GM19452 (cell line): ENCODE data around the gene PIMREG.

Source experiments
- ATAC-seq: cut with Tn5 transposase; IDR thresholded peaks from one replicate; pipeline ENCODE4 v1.9.1; 2021; ENCODE audit not compliant: unreplicated experiment

The PIMREG gene, protein sequence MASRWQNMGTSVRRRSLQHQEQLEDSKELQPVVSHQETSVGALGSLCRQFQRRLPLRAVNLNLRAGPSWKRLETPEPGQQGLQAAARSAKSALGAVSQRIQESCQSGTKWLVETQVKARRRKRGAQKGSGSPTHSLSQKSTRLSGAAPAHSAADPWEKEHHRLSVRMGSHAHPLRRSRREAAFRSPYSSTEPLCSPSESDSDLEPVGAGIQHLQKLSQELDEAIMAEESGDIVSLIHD

DNA sequence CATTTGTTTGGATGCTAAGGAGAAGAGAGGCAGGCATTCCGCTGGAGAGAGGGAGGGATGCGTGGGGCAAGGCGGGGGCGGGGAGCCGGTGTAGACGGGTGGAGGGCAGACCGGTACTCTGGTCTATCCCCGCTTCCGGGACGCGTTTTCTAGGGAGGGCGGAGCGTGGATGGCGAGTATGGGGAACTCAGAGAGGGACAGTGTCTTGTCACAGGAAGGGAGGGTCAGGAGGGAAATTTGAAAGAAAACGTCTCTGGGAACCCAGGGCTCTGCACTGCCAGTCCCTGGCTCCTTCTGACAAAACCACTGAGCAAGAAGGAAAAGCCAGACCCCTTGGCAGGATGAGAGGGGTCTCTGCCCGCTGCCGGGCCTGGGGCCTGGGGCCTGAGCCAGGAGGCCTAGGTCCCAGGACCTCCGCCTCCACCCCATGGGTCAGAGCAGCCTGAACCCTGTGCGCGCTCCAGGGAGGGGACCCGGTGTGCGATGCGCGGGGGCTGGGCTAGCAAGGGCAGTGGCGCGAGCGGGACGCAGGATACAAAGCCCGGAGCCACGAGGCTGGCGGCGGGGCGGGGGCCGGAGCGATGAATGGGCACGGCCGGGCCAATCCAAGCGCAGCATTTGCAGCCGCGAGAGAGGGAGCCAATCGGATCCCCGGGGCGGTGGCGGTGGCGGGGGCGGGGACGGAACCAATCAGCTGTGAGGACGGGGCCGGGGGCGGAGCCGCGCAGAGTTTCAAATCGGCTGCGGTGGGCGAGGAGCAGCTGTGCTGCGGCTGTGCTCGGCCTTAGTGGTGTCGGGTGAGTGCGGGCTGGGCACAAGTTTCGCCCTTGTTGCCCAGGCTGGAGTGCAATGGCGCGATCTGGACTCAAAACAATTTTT, at the start of gene PIMREG:
PIMREG (plus strand) TSS at position 764 of the 879 bp plus-strand sequence. CDS start 656 bp downstream, outside the sequence.
- ATAC-seq = peak; percentile 84

DNA sequence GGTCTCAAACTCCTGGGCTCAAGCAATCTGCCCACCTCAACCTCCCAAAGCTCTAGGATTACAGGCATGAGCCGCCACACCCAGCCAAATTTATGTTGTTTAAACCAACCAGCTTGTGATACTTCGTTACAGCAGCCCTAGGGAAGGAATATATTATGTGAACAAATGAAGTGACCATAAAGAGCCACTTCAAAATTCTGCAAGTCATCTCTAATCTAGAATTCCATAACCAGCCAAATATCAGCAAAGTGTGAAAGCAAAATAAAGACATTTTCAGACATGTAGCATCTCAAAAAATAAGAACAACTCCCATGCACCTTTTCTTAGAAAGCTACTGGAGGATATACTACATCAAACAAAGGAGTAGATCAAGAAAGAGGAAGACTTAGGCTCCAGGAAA, 45.3 kb upstream of the PIMREG start:
- no peak for ATAC-seq

DNA sequence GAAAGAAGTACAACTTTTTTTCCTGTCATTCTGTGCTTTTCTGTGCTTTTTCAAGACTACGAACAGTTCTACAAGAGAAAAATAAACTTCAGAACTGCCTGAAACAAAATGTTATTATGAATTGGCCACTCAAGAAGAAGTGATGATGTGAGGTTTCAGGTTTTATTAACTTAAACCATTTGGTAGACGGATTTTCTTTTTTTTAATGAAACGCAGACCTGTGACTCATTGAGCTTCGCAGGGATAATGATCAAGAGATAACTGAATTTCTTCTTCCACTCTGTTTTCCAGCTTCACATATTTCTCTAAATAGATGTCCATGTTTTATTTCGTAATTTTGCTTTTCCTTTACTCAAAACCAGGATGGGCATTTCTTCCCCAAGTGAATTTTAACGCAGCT, 42.0 kb upstream of the PIMREG start:
- ATAC-seq = no peak

DNA sequence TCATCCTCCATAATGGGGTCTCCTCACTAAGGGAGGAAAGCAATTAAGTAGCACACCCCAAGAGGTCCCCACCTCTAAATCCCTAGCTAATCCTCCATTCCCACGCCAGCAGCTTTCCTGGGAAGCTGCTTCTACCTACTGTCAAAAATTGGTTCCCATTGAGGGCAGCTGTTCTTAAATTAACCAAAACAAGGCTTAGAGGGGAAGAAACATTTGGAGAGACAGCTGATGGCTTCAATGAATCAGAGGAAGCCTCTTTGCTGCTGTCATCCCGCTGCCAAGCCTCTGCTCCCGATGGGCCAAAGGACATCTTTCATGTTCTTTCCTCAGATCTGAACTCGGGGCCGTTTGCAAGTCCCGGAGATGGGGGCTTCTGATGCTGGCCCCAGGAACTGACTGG, 36.0 kb upstream of the PIMREG start:
- no peak for ATAC-seq

DNA sequence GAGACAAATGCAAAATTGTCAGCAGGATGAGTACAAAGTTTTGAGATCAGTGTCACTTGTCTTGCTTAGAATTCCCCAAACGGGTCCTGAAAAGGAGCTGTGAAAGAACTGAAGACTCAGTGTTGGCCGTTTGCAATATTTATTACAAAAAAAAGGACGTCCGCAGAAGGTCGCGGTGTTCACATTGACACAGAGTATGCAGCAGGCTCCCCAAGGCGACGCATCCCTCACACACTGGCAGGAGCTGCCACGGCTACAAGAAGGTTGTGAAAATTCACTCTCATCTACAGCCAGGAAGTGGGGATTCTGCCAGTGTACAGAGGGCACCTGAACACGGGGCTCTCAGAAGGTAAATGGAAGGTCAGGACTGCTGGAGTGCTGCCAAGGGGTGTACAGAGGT, 35.5 kb upstream of the PIMREG start:
- no peak for ATAC-seq

DNA sequence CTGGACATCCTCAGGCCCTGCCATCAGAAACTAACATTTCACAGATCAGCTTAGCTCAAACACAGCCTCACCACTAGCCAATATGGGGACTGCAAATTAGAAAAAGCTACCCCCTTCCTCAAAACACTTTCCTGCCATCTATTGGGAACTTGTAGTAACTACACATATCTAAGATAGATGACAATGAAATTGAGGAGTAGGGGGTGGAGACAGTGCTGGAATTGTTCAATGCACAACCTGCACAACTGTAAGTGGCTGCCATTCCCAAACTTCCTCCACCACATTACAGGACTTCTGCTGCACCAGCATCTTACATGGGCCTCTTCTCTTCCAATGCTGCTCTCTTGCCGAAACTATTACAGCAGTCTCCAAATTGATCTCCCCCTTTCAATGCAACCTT, 31.2 kb upstream of the PIMREG start:
- ATAC-seq = no peak

DNA sequence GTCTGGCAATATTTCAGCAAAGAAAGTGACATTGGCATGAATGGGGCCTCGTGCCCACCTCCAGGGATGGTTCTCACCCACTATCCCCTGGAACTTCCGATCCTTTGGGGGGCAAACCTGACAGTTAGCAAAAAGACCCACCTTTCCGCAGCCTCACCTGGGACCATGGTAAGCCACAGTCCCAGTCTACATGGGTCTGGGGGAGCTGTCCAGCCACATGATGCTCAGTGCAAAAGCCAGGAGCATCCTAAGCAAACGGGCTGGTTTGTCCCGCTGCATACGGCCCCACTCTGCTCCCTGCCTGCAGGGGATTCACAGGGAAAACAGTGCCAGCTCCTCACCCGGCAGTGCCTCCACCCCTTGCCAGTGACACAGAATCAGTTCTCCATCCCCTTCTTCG, 28.6 kb upstream of the PIMREG start:
- ATAC-seq = no peak

DNA sequence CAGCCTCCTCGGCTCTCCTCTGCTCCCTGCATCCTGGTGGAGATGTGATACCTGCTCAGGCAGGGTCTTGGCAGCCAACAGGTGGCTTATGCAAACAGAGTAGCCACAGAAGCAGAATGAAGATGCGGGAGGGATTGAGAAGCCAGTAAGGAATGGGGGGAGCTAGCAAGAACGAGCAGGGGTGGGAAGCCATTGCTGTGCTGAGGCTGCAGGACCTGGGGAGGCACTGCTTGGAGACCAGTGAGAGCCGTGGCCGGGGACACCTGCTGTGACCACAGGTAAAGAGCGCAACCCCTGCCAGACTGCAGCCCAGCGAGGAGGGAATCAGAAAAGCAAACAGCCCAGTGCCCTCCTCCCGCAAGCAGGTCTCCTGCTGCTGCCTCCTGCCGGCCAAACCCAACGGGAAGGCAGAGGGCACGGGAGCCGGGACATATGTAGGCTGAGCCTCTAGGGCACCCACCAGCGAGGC, 24.0 kb upstream of the PIMREG start:
- no peak for ATAC-seq

DNA sequence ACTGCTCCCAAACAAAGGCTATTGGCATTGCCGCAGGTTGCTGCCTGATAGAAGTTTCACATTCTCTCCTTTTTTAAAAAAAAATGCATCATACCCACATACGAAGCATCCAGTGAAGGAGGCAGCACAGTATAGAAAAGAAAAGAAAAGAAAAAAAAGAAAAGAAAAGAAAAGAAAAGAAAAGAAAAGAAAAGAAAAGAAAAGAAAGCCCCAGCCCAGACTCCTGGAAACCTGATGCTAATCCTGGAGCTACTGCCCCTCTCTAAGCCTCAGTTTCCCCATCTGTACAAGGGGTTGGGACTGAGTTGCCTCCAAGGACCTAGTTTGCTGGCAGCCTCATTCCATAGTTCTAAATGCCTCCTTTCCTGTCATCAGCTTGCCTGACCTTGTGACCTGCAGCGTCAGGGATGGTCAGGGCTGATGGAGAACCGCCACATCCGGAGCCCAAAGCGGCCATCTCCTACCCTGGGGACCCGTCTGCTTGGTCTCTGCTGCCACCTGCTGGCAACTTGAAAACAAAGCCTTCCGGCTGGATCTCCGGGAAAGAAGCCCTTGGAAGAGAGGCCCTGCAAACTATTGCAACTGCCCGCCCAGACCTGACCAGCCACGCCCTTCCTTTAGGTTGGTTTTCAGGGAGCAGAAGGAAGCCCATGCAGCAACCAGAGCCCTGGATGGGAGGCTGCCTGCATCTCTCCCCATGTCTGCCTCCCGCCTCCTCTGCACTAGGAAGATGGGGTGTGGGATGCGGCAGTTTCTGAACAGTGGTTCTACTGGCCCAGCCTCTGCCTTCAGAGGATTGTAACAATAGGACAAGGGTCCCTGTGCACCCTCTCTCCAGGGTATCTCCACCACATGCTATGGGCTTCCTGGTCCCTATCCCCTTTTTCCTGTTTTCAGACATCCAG, 22.3 kb upstream of the PIMREG start:
- ATAC-seq = no peak

DNA sequence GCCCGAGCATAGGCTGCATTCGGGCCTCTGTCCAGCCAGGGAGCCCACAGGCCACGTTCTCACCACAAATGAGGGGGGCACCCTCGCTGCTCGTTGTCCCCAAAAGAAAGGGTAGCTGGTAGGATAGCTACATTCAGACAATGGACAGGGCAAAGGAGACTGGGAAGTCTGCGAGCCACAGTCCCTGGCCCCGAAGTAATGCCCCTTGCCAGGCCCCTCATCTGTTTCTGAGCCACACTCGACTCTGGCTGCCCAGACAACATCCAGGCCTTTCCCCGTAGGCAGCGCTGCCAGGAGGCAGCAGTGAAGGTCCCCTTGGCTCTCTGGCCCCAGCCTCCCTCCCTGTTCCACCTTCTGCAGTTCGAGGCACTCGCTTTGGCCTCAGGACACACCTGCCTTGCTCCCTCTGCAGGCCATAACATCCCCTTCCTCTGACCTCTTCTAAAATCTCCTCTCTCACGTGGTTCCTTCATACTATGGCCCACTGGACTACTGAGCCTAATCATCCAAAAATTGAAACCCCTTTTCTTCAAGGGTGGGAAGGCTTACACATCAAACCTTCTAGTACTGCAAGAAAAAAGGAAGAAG, 21.5 kb upstream of the PIMREG start:
- ATAC-seq = no peak

DNA sequence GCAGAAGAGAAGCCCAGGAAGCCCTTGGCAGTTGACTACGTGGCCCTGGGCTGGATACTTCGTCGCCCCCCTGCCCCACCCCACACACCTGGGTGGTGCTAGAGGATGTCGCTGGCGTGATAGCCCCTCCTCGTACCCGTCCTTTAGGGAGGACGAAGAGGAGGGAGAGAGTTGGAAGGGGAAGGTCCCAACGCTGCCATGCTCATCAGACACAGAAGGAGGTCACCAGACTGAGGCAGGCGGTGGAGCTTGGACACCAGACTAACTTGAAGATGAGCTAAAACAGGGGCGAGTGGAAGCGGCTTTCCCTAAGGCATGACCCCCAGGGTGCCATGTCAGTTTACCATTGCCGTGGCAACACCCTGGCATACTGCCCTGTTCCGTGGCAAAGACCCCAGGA, 20.3 kb upstream of the PIMREG start:
- ATAC-seq = no peak

DNA sequence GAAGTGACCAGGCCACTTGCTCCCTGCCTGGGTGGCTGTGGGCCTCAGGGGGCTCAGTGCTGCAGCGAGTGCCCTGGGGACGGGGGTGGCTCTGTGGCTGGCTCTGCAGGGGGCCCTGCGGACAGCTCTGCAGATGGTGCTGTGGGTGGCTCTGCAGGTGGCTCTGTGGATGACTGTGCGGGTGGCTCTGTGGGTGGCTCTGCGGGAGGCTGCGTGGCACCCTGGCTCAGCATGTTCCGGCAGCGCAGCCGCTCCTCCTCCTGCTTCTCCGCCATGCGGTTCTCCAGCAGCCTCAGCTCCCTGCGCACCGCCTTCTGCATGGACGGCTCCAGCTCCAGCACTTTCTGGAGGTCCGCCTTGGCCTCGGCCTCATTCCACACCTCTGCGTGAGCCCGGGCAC, 18.8 kb upstream of the PIMREG start:
- no peak for ATAC-seq

DNA sequence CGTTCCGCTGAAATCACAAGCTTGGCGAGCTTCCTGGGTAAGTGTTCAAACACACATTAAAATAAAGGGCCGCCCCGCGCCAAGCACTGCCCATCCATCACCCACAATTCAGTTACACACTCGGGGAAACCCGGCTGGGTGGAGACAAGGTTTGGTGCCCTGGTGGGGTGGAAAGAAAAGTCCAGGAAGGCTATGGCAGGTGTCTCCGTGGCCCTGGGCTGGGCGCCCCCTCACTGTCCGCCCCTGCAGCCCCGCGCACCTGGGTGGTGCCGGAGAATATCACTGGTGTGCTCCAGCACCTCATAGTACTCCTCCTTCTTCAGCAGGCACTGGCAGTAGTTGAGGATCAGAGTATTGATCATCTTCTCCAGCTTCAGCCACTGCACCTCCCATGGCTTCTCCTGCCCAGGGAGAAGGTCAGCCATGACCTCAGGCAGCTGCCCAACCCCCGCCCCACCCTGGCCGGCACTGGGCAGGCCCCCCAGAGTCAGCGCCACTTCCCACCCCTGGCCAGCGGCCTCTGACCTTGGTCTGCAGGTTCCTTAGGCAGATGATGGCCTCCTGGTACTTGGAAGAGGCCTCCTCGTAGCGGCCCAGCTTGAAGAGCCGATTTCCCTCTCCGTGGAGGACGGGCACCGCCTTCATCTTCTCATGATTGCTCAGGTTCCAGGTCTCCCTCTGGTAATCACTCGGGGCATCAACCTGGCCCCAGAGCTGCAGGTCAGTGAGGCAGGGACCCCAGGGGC, 17.7 kb upstream of the PIMREG start:
- no peak for ATAC-seq

DNA sequence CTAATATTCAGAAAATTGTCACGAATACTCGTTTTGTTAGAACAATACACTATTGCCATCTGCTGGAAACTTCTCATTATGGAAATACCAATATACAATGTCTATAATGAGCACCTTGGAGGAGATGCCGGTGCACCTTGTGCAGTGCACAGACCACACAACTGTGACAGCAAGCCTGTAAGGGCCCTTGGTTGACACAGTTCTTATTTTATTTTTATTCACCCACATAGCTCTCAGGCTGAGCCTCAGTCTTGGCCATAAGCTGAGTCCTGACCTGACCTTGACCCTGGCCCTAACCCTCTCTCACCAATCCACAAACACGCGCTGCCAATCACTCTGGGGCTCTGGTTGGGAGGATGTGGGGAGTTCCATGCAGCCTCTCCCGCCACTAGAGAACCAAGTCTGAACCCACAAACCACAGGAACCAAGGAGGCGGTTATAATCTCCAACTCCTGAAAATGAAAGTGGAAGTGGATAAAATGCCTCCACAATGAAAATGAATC, 16.9 kb upstream of the PIMREG start:
- ATAC-seq = no peak

DNA sequence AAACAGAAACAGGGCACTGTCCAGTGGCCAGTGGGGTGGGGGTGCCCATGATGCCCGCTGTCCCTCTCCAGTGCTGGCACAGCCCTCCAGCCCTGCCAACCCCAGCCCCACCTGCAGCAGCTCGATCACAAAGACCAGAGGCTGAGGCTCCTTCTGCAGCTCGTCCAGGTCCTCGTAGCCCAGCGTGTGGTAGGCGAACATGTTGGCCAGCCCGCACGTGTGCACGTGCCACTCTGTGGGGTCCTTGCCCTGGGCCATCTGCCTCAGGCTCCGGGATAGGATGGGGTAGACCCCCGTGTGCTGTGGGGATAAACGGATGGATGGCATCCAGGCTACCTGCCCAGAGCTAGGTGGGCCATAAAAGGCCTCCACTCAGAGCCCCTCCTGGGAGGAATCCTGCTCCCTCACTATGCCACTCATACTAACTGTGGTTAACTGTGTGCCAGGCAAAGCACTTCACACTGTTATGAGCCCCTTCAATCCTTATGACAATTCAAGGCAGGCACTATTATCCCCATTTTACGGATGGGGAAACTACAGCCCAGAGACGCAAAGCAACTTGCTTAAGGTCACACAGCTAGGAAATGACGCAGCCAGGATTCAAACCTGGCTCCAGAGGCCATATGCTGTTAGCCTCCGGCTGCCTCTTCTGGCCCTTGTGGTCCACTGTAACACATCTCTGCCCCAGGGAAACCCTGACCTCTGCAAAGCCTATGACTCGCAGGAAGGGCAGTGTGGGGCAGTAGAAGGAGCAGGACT, 15.9 kb upstream of the PIMREG start:
- ATAC-seq = no peak

DNA sequence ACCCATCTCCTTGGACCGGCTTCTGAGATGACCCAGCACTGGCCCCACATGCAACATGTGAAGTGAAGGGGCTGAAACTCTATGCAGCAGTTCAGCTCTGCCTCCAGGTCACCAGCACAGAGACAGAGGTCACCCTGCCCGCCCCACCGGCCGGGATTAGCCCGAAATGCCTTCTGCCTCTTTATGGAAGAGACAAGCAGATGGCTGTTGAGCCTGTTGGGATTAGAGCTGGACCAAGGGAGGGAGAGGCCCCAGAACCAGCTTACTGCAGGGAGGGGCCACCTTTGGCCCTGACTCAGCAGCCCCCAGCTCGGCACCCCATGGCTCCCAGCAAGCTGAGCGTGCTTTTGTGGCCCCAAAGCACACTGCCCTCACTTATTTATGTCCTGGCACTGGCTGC, 15.0 kb upstream of the PIMREG start:
- no peak for ATAC-seq

DNA sequence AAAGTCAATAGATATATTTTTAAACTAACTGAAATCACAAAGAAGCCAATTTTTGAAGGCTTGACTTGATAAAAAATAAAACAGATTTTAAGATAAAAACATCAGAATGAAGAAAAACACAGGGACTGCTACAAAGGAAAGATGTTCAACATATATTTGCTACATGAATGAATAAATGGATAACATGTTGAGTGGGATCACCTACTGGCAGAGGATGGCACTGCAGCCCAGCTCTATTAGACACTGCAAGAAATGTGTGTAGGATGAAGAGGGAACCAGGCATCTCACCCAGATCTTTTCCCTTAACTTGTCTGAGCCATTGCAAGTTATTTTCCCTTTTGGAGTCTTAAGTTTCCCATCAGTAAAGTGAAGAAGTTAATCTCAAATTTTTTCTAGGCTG, 13.5 kb upstream of the PIMREG start:
- ATAC-seq = no peak

DNA sequence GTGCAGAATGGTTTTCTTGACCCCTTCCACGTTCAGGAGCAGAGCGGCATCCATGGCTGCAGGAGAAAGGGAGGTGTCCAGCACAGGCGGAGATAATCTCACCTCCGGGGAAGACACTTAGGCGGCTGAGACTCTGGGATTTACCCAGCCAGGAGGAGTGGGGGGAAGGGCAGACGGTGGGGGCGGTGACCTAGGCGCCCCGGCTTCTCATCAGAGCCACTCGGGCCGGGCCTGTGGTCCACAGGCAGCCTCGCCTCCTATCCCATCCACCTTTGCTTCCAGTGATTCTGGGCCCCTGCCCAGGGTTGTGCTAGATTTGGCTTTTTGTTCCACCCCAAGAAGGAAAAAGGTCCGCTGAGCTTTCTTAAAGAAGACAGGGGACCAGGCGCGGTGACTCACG, 9.2 kb upstream of the PIMREG start, which contains the start of gene AIPL1:
AIPL1 (minus strand) TSS at position 71 of the 400 bp plus-strand sequence; CDS start at position 54, 17 bp downstream.
- no peak for ATAC-seq

DNA sequence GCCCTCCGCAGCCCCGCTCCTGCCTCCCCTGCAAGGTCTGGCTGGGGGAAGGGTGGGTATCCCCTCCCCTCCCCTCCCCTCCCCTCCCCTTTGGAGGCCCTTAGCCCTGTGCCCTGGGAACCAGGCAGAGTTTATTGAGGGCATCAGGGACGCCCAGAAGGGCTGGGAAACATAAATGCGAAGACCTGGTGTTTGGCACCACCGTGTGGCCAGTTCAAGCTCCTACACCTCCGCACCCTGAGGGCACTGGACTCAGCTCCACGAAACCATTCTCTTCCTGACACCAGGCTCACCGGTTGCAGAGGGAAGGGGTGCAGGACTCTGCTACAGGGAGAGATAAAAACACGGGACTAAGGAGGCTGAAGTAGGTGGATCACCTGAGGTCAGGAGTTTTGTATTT, 8.3 kb upstream of the PIMREG start:
- no peak for ATAC-seq
